ENCODE measurements around the gene MYLIP. TPM values are rescaled to one million over a fixed set of nuclear protein-coding genes. Genes with fewer than 3 reads are reported as not detected.

The MYLIP gene
- total and polyA plus RNA-seq, 2 of the 13 experiments (the other 11 are each of a cell fraction or from before 2014, with no cell fraction given): 3.4 to 10.8 TPM

DNA sequence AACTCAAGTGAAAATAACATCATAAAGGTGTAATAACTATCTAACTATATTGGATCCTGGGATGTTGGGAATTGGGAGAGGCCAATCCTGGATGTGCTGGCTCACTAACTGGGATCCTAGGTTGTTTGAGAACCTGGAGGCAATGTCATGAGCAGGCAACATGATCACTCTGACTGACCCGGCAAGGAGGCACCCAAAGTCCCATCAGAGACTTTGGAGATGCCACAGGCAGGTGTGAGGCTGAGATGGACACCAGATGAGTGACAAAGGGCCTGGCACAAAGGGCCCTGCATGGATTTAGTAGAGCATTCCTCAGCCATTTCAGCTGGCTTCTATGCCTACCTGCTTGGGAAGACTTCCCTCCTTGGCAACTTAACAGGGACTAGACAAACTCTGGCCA lies 38.4 kb upstream of the MYLIP start:
- DNase-seq (ENCODE audit: low spot score) (no peak), FAIRE-seq (no peak), ATAC-seq (no peak)
- Histone ChIP-seq H3K27me3 (ENCODE audit: control insufficient read depth in 1 of 2, insufficient read depth in 2 of 2, low read length in 2 of 2) (peaks cover 0 to 16% of the 10 kb centered on the region in 2 experiments; a peak in 2 of 5 replicates), H3K27ac (ENCODE audit: extremely low read length, insufficient read depth, low read length) (no peak overlapping the region), H4K20me1 (ENCODE audit: insufficient read depth, low read length) (no peaks in the 10 kb centered on the region), H3K9ac (ENCODE audit: insufficient read depth, low read depth, low read length) (no peak overlapping the region), H3K36me3 (replicated peaks in 1 of 2; ENCODE audit: control insufficient read depth in 1 of 2, insufficient read depth in 2 of 2, low read length in 2 of 2) (no peaks in the 10 kb centered on the region), H3K4me1 (ENCODE audit: insufficient read depth, low read length) (no peaks in the 10 kb centered on the region), H2AFZ (ENCODE audit: low read length) (no peak overlapping the region), H3K4me2 (ENCODE audit: low read depth, low read length) (no peak overlapping the region), H3K79me2 (ENCODE audit: insufficient read depth, low read length) (no peaks in the 10 kb centered on the region), H3K4me3 (replicated peaks in 1 of 3; ENCODE audit: insufficient read depth in 1 of 3, low read depth in 2 of 3, low read length in 3 of 3) (no peak overlapping the region), H3K9me3 (ENCODE audit: low read length) (no peaks in the 10 kb centered on the region)
- 0% methylated on average over 1 of the region's 1 CpG for WGBS (ENCODE audit: low lambda C conversion rate)
- no peak for TF ChIP-seq MAF1 (CRISPR knock-in tag; IDR thresholded peaks at IDR 0.05; ENCODE audit: borderline replicate concordance)
- TF ChIP-seq ZNF30 (CRISPR knock-in tag; IDR thresholded peaks at IDR 0.05): no peak
- no peak for TF ChIP-seq ZNF766 (CRISPR knock-in tag; IDR thresholded peaks at IDR 0.05; ENCODE audit: borderline replicate concordance)
- no peak for TF ChIP-seq ZNF468 (CRISPR knock-in tag; IDR thresholded peaks at IDR 0.05)
- TF ChIP-seq ZNF160 (CRISPR knock-in tag; IDR thresholded peaks at IDR 0.05): no peak
- TF ChIP-seq, protein P1, sequence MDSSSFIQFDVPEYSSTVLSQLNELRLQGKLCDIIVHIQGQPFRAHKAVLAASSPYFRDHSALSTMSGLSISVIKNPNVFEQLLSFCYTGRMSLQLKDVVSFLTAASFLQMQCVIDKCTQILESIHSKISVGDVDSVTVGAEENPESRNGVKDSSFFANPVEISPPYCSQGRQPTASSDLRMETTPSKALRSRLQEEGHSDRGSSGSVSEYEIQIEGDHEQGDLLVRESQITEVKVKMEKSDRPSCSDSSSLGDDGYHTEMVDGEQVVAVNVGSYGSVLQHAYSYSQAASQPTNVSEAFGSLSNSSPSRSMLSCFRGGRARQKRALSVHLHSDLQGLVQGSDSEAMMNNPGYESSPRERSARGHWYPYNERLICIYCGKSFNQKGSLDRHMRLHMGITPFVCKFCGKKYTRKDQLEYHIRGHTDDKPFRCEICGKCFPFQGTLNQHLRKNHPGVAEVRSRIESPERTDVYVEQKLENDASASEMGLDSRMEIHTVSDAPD (CRISPR knock-in tag; IDR thresholded peaks at IDR 0.05): no peak
- TF ChIP-seq ELF3 (CRISPR knock-in tag; IDR thresholded peaks at IDR 0.05): no peak
- no peak for TF ChIP-seq HOXA9 (CRISPR knock-in tag; IDR thresholded peaks at IDR 0.05; ENCODE audit: borderline replicate concordance)
- TF ChIP-seq, protein P2, sequence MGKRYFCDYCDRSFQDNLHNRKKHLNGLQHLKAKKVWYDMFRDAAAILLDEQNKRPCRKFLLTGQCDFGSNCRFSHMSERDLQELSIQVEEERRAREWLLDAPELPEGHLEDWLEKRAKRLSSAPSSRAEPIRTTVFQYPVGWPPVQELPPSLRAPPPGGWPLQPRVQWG (CRISPR knock-in tag; IDR thresholded peaks at IDR 0.05; ENCODE audit: borderline replicate concordance, low read depth): no peak
- no peak for TF ChIP-seq MIXL1 (CRISPR knock-in tag; IDR thresholded peaks at IDR 0.05)
- no peak for TF ChIP-seq TMF1 (CRISPR knock-in tag; IDR thresholded peaks at IDR 0.05; ENCODE audit: low read depth)
- TF ChIP-seq, protein P3, sequence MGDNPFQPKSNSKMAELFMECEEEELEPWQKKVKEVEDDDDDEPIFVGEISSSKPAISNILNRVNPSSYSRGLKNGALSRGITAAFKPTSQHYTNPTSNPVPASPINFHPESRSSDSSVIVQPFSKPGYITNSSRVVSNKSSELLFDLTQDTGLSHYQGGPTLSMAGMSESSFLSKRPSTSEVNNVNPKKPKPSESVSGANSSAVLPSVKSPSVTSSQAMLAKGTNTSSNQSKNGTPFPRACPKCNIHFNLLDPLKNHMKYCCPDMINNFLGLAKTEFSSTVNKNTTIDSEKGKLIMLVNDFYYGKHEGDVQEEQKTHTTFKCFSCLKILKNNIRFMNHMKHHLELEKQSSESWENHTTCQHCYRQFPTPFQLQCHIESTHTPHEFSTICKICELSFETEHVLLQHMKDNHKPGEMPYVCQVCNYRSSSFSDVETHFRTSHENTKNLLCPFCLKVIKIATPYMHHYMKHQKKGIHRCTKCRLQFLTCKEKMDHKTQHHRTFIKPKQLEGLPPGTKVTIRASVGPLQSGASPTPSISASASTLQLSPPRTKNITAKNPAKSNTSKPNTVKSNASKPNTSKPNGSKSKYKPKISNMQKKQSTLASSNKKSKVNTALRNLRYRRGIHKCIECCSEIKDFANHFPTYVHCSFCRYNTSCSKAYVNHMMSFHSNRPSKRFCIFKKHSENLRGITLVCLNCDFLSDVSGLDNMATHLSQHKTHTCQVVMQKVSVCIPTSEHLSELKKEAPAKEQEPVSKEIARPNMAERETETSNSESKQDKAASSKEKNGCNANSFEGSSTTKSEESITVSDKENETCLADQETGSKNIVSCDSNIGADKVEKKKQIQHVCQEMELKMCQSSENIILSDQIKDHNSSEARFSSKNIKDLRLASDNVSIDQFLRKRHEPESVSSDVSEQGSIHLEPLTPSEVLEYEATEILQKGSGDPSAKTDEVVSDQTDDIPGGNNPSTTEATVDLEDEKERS (CRISPR knock-in tag; IDR thresholded peaks at IDR 0.05): no peak
- in situ Hi-C loops (cut with HindIII; ENCODE audit: extremely low pct_ligation_motif_present, low pct_unique_long_range_greater_than_20kb): no loop called here
- intact Hi-C loops (cut with micrococcal nuclease; ENCODE audit: unreplicated experiment): no loop called here
- ChIA-PET CTCF (ENCODE audit: low intra/inter-chr PET ratio, low total read pairs) (no interaction called here), POLR2A (no interaction called here)
- BruUV-seq (replicated peaks): no TSS peak
